NCI-H1092 (cell line): ENCODE measurements around the gene DDIAS.
"Not testable (repeated sequence)": the region's sequence is repeated elsewhere in the genome, so short reads cannot be mapped to it uniquely, and the experiment has no call there.

Experiments
- DNase-seq: peaks from one replicate; lab custom pipeline; 2025; lab: John Stamatoyannopoulos, UW

DDIAS gene

GRCh38 chr11:82901165-82901921, at the start of gene DDIAS:
DDIAS (plus strand) TSS chr11:82901736; CDS start chr11:82914739, 13,003 bp downstream.
- peak; percentile 99 for DNase-seq

- no peak for DNase-seq
These were observed 47.3 kb upstream of the DDIAS start for GRCh38 chr11:82854242-82854641.

GRCh38 chr11:82854916-82855315, 46.6 kb upstream of the DDIAS start:
- DNase-seq, result not testable (repeated sequence)

GRCh38 chr11:82855616-82856015, 45.9 kb upstream of the DDIAS start:
- no peak for DNase-seq

GRCh38 chr11:82857145-82857544, 44.4 kb upstream of the DDIAS start:
- DNase-seq, result no peak

GRCh38 chr11:82858133-82858532, 43.4 kb upstream of the DDIAS start:
- no peak for DNase-seq

- no peak for DNase-seq
These were observed 42.9 kb upstream of the DDIAS start for GRCh38 chr11:82858556-82859091.

GRCh38 chr11:82859750-82860149, 41.8 kb upstream of the DDIAS start:
- DNase-seq, result no peak

- DNase-seq, result no peak
These were observed 39.2 kb upstream of the DDIAS start for GRCh38 chr11:82862379-82862778.

GRCh38 chr11:82863209-82863608, 38.3 kb upstream of the DDIAS start:
- no peak for DNase-seq

- peak; percentile 18 for DNase-seq
These were observed 37.3 kb upstream of the DDIAS start for GRCh38 chr11:82864268-82864667.

- DNase-seq, result no peak
These were observed 35.7 kb upstream of the DDIAS start for GRCh38 chr11:82865841-82866240.

GRCh38 chr11:82867495-82868082, 33.9 kb upstream of the DDIAS start:
- DNase-seq, result peak; percentile 76

GRCh38 chr11:82869657-82870056, 31.9 kb upstream of the DDIAS start:
- no peak for DNase-seq

- no peak for DNase-seq
These were observed 29.9 kb upstream of the DDIAS start for GRCh38 chr11:82871646-82872045.

GRCh38 chr11:82872377-82873150, 29.0 kb upstream of the DDIAS start:
- DNase-seq, result no peak

- DNase-seq, result no peak
These were observed 27.6 kb upstream of the DDIAS start for GRCh38 chr11:82873919-82874333.

- no peak for DNase-seq
These were observed 26.7 kb upstream of the DDIAS start for GRCh38 chr11:82874646-82875523.

GRCh38 chr11:82883853-82884252, 17.7 kb upstream of the DDIAS start:
- DNase-seq, result no peak

GRCh38 chr11:82889133-82890001, 12.2 kb upstream of the DDIAS start:
- DNase-seq, result no peak

- no peak for DNase-seq
These were observed 11.6 kb upstream of the DDIAS start for GRCh38 chr11:82890002-82890341.
